Measurements from ENCODE around the gene NKTR. TPM values are rescaled to one million over a fixed set of nuclear protein-coding genes. Genes with fewer than 3 reads are reported as not detected.
A peak's percentile ranks its signal among the peaks of the same experiment; 100 is the strongest.

The NKTR gene
- total RNA-seq, 3 donors from 2014 or later: 44.2 to 48.1 (median 46.7) TPM

DNA sequence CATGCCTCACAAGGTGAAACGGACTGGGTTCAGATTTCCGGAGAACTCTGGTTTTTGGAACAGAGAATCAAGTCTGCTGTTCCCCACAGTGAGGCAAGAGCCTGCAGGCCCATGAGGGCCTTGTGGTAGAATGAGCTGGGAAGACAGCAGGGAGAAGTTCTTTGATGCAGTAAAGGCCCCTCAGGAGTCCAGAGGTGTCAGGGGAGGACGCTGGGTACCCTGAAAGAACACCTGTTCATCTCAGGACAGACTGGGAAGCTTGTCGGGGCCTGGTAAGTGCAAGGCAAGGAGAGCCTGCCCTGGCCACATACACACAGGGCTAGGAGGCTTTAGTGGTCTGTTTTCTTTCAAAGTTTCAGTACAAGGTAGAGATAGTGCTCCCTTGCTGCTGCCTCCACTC lies 49.3 kb downstream of the NKTR start:
- peaks cover 14% of the 10 kb centered on the region for H3K36me3 Mint-ChIP-seq (ENCODE audit: insufficient read depth)
- ATAC-seq (no peak), DNase-seq (no peak)
- no peaks in the 10 kb centered on the region for H3K9me3 Mint-ChIP-seq
- H3K4me3 Mint-ChIP-seq: no peak overlapping the region
- H3K4me1 Mint-ChIP-seq (ENCODE audit: low read depth): peaks cover 18% of the 10 kb centered on the region
- no peaks in the 10 kb centered on the region for H3K27me3 Mint-ChIP-seq (ENCODE audit: low read depth)

DNA sequence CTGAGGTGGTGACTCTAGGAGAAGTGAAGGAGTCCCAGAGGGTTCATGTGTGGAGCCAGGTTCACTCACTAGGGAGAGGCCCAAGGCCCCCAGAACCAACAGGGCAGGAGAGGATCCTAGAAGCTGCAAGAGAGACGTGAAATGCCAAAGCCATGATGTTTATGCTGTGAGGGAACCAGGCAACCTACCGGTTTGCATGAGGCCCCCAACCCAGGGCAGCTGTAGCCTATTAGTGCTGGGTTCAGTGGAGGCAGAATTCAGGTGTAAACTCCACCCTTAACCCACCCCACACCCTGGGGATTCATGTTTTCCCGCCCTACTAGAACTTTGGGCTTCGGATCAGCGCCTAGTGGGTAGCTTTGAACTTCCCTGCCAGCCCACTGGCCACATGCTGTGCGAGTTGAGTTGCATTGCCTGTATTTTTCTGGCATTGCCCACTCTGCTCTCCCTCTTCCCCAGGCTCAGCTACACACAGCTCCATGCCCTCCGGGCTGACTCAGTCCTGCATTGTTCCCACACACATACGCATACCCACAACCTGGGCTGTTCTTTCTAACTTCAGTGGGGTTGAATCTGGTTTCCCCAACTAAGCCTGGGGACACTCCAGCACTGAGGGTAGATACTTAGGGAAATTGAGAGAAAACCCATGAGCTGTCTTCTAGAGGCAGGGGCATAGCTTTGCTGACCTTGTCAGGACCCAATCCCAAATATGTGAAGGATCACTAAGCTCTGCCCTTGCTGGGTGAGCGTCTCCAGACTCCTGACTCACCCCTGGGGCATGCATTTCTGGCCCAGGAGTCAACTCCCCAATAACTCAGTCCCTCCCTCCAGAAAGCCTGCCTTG lies 51.0 kb downstream of the NKTR start:
- Mint-ChIP-seq H3K9me3 (no peaks in the 10 kb centered on the region), H3K27me3 (ENCODE audit: low read depth) (no peaks in the 10 kb centered on the region), H3K4me1 (ENCODE audit: low read depth) (peaks cover 19% of the 10 kb centered on the region), H3K36me3 (ENCODE audit: insufficient read depth) (peaks cover 8% of the 10 kb centered on the region), H3K4me3 (no peak overlapping the region)
- no peak for ATAC-seq
- no peak for DNase-seq

DNA sequence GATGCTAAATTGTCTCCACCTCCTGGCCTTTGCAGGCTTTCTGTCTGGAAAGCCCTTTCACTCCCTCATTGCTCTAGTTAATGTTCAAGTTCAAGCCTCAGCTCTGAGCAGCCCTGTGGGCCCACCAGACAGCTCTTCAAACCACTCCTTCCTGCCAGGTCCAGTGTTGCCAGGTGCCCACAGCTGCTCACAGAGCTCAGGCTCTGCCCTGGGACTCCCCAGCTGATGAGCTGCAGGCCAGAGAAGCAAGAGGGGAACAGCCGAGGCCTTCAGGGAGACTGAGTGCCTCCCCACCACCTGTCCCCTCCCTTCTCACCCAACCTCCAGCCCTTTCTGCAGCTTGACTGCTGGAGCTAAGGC lies 51.7 kb downstream of the NKTR start:
- H3K36me3 Mint-ChIP-seq (ENCODE audit: insufficient read depth): peaks cover 4% of the 10 kb centered on the region
- H3K27me3 Mint-ChIP-seq (ENCODE audit: low read depth): no peaks in the 10 kb centered on the region
- ATAC-seq (no peak), DNase-seq (no peak)
- H3K4me1 Mint-ChIP-seq (ENCODE audit: low read depth): peaks cover 14% of the 10 kb centered on the region
- no peak overlapping the region for H3K4me3 Mint-ChIP-seq
- H3K9me3 Mint-ChIP-seq: no peaks in the 10 kb centered on the region

DNA sequence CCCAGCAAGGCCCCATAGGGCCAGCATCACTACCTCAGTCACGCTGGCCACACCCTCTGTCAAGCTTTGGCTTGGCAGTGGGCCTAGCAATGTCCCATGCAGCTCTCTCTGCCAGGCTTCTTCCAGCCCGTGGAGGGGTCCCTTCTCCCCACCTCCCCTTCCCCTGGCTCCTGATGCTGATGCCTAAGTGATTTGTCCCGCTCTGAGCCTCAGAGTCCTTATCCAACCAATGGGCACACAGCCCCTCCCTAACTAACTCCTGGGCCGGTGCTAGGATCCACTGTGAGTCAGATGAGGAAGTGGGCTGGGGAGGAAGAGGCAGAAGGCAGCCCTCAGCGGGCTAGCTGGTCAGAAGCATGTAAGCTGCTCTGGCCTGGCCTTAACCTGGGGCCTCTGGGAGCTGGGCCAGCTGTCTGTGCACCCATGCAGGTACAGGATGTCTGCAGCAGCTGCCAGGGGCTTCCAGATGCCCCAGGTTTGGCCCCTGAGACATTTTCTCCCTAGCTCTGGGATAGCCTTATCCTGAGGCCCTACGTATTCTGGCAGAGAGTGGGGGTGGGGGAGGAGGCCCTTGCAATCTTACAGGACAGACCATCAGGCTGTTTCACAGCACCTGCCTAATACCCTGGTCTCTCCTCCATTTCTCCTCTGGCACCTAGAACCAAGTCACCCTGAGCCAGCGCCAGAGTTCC lies 52.3 kb downstream of the NKTR start:
- peak overlapping the region; percentile 84 for H3K4me3 Mint-ChIP-seq
- no peaks in the 10 kb centered on the region for H3K9me3 Mint-ChIP-seq
- no peaks in the 10 kb centered on the region for H3K27me3 Mint-ChIP-seq (ENCODE audit: low read depth)
- H3K36me3 Mint-ChIP-seq (ENCODE audit: insufficient read depth): peaks cover 3% of the 10 kb centered on the region
- ATAC-seq: no peak
- no peak for DNase-seq
- H3K4me1 Mint-ChIP-seq (ENCODE audit: low read depth): peaks cover 14% of the 10 kb centered on the region

DNA sequence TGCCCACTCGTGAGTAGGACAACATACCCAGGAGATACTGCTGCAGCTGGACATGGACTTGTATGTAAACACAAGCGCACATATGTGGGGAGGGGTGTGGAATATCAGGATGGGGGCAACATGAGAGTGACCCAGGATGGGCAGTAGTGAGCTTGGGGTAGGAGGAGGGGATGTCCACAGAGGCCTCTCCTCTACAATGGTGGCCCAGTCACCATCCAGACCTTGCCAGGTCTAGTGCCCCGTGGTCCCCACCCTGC lies 52.7 kb downstream of the NKTR start:
- Mint-ChIP-seq H3K9me3 (no peaks in the 10 kb centered on the region), H3K4me3 (peak overlapping the region; percentile 84), H3K36me3 (ENCODE audit: insufficient read depth) (no peaks in the 10 kb centered on the region), H3K4me1 (ENCODE audit: low read depth) (peaks cover 12% of the 10 kb centered on the region), H3K27me3 (ENCODE audit: low read depth) (no peaks in the 10 kb centered on the region)
- no peak for DNase-seq
- ATAC-seq: no peak

DNA sequence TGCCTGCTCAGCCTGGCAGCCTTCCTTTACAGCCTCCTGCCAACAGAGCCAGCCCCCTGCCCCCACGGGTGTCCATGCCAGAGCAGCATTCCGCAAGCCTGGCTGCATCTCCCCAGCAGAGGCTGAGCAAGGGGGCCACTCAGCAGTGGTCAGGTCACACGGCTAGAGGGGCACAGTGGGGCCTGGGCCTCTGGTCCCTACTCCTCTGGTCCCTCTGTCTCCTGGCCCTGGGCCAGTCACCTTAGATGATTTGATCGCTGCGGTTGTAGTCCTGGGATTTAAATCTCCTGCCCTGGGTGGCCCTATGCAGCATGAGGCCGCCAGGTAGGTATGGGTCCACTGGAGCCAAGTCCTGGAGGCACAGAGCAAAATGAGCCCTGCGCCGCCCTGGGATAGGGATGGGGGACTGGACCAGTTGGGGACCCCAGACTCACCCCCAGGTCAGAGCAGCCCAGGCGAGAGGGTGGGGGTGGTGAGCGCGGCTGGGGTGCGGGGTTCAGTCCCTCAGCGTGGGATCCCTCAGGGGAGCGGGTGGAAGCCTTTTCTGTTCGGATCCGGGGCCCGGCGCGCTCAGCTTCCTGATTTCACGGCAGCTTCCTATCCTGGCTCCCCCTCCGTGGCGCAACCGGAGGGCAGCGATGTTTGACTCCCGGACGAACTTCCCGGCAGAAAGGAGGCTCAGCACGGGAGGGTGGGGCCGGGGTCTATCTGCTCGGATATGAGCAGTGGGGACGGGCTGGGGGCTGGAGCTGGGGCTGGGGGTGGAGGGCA lies 53.3 kb downstream of the NKTR start, which contains the start of gene ZBTB47:
TSS of gene ZBTB47 (plus strand) at position 138 of the 771 bp plus-strand sequence. CDS start 4,659 bp downstream, outside the sequence.
- peak within 1 kb of the TSS; percentile 84 for H3K4me3 Mint-ChIP-seq
- no peaks in the 10 kb centered on the region for H3K9me3 Mint-ChIP-seq
- no peak for DNase-seq
- peak; percentile 3 to 20 for ATAC-seq
- no peaks in the 10 kb centered on the region for H3K27me3 Mint-ChIP-seq (ENCODE audit: low read depth)
- H3K4me1 Mint-ChIP-seq (ENCODE audit: low read depth): peaks cover 12% of the 10 kb centered on the region
- H3K36me3 Mint-ChIP-seq (ENCODE audit: insufficient read depth): no peaks in the 10 kb centered on the region

DNA sequence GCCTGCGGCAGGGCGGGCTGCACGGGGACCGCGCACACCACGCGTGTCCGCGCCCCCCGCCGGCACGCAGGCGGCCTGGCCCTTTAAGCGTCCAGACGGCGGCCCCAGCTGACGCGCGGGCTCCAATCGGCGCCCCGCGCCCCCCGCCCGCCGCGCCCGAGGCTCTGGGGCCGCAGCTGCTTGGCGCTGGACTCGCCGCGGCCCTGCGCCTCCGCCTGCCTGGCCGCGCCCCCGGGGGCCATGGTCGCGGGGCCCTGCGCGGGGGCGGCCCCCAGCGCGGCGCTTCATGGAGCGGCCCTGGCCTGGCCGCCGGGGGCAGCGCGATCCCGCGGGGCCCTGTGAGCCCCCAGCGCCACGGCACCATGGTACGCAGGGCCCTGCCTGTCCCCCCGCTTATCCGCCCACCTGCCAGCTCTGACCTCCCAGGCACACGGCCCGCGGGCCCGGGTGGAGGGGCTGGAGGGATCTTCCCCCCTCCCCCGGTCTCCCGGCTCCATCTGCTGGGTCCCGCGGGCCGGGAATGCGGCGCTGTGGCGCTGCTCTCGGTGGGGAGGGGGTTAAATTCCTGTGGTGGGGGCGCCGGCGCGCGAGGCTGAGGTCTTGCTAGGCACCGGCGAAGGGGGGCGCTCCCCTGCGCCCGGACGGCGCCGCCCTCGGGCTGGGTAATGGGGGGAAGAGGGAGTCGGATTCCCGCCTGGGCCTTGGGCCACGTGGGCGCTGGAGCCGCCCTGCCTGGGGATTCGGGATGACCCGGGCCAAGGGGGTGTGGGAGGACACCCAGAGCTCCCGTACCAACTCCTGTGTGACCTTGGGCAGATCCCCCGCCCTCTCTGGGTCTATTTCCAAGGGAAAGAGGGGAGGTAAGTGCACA lies 54.1 kb downstream of the NKTR start:
- no peaks in the 10 kb centered on the region for H3K27me3 Mint-ChIP-seq (ENCODE audit: low read depth)
- DNase-seq (no peak), ATAC-seq (peak; percentile 64 to 72)

DNA sequence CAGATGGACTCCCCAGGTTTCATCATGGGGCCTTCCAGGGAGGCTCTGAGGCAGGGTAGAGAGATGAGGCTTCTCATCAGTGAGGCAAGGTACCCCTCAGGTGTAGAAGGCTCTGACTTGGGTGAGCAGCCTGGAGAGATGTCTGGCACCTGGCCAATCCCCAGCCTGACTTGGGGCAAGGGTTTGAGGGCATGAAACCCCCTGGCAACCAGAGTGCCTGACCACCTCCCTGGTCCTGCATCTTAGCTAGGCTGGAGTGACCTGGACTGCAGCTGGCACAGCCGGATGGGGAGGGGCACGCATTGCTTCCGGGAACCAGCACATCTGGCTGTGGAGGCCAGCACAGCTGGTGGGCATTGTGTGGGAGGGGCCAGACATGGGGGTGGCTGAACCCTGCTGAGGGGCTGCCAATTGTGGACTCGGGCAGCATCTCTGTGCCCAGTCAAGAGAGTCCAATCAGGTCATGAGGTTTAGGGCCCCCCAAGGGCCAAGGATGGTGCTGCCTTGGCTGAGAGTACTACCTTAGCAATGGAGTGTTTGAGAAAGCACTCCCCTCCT lies 54.9 kb downstream of the NKTR start:
- Mint-ChIP-seq H3K4me3 (peak overlapping the region; percentile 59), H3K27me3 (ENCODE audit: low read depth) (no peaks in the 10 kb centered on the region)
- no peak for ATAC-seq

More for the DNA sequence above, 54.1 kb downstream of the NKTR start:
- no peaks in the 10 kb centered on the region for H3K36me3 Mint-ChIP-seq (ENCODE audit: insufficient read depth)
- H3K4me3 Mint-ChIP-seq: peak overlapping the region; percentile 59
- peaks cover 12% of the 10 kb centered on the region for H3K4me1 Mint-ChIP-seq (ENCODE audit: low read depth)
- H3K9me3 Mint-ChIP-seq: no peaks in the 10 kb centered on the region

DNA sequence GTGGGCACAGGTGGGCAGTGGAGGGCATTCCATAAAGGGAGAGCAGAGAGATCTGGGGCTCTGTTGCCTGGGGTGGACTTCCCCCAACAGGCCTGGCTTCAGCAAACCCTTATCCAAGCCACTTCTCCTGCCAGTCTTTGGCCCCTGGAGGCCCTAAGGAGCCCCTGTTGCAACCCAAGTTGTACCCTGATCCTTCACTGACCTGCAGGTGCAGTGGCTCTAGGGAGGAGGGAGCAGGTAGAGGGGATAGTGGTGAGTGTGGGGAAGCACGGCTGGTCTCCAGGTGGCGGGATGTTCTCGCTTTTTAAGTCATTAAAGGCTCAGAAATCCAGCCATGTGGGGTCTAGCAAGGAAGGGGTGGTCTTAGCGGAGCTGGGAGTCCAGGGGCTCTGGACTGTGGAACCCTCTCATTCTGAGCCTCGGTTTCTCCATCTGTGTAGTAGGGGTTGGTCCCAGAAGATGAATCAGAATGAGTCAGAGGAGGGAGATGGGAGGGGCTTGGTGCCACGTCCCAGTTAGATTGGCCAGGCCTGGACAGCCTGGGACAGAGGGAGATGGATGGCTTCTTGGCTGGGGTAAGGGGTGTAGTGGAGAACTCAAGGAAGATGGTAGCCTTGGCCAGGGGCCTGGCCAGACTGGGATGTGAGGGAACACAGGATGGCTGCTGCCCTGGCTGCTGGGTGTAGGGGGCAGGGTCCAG lies 55.6 kb downstream of the NKTR start:
- H3K4me3 Mint-ChIP-seq: no peak overlapping the region
- no peaks in the 10 kb centered on the region for H3K27me3 Mint-ChIP-seq (ENCODE audit: low read depth)
- H3K36me3 Mint-ChIP-seq (ENCODE audit: insufficient read depth): no peaks in the 10 kb centered on the region
- DNase-seq (no peak), ATAC-seq (no peak)
- H3K4me1 Mint-ChIP-seq (ENCODE audit: low read depth): peaks cover 12% of the 10 kb centered on the region
- no peaks in the 10 kb centered on the region for H3K9me3 Mint-ChIP-seq

More for the DNA sequence above, 54.9 kb downstream of the NKTR start:
- Mint-ChIP-seq H3K4me1 (ENCODE audit: low read depth) (peaks cover 12% of the 10 kb centered on the region), H3K36me3 (ENCODE audit: insufficient read depth) (no peaks in the 10 kb centered on the region), H3K9me3 (no peaks in the 10 kb centered on the region)
- peak; percentile 5 for DNase-seq

DNA sequence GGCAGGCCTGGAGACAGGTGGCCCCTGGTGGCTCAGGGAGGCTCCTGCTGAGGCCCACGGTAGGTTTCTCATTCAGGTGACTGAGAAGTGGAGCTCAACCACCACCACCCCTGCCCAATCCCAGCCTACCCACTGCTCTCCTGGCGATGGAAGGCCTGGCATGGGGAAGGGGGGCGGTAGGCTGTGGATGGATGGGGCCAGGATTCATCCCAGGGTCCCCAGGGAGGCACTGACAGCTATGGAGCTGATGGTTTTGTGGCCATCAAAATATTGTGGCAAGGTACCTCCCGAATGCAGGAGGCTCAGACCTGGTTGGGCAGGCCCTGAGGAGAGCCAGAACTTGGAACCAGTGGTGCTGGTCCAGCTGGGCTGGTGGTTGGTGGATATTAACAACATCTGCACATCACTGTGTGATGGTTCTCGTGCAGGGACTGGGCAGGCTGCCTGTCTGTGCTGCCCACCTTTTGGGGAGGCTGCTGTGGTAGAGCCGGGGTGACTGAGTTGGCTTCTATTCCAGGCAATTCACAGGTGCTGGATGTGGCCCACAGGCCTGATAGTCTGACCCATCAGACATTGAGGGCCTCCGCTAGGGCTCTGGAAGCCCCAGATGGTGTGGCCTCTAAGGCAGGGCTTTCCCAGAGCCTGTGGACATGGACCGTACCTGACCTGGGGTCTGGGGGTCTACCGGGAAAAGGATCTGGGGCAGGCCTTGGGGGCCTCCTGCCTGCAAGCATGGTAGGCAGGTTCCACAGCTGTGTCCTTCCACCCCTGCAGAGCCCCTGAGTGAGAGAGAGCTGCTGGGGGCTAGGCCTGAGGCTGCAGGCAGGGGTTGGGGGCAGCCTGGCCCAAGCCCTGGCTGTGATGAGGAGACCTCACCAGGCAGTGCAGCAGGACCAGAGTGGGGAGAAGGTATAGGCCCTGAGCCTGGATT lies 56.5 kb downstream of the NKTR start:
- ATAC-seq: no peak
- H3K36me3 Mint-ChIP-seq (ENCODE audit: insufficient read depth): no peaks in the 10 kb centered on the region
- H3K4me3 Mint-ChIP-seq: no peak overlapping the region
- no peak for DNase-seq
- H3K4me1 Mint-ChIP-seq (ENCODE audit: low read depth): peaks cover 12% of the 10 kb centered on the region
- no peaks in the 10 kb centered on the region for H3K27me3 Mint-ChIP-seq (ENCODE audit: low read depth)
- H3K9me3 Mint-ChIP-seq: no peaks in the 10 kb centered on the region

DNA sequence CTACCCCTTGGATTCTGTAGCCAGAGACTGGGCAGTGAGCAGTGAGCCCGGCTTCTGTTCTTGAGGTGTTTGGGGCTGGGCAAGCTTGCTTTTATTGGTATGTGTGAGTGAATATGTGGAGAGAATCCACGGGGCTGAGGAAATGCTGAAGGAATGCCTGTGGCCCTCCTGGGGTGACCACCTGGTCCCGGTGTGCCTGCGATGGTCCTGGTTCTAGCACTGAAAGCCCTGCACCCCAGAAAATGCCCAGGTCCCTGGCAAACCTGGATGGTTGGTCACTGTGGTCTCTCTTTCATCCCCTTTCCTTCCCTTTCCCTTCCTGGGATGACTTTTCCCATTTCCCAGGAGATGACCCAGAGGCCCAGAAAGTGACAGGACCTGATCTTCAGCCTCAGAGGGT lies 57.2 kb downstream of the NKTR start:
- ATAC-seq: no peak
- Mint-ChIP-seq H3K4me3 (no peak overlapping the region), H3K36me3 (ENCODE audit: insufficient read depth) (no peaks in the 10 kb centered on the region), H3K27me3 (ENCODE audit: low read depth) (no peaks in the 10 kb centered on the region), H3K9me3 (no peaks in the 10 kb centered on the region), H3K4me1 (ENCODE audit: low read depth) (peaks cover 10% of the 10 kb centered on the region)
- no peak for DNase-seq

DNA sequence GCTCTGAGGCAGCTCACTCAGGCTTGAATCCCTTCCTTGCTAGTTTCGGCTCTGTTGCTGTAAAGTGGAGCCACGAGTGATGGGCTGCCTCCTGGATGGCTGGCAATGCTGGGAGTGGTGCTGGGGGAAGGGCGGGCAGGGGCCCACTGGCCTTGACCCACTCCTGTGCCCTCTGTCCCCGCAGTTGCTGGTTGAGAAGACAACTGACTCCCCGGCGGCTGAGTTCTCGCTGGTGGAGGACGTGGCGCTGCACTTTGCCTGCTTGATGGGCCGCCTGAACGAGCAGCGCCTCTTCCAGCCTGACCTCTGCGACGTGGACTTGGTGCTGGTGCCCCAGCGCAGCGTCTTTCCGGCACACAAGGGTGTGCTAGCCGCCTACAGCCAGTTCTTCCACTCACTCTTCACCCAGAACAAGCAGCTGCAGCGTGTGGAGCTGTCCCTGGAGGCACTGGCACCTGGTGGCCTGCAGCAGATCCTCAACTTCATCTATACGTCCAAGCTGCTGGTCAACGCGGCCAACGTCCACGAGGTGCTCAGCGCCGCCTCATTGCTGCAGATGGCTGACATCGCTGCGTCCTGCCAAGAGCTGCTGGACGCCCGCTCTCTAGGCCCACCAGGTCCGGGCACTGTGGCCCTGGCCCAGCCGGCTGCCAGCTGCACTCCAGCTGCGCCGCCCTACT lies 57.7 kb downstream of the NKTR start:
- no peaks in the 10 kb centered on the region for H3K27me3 Mint-ChIP-seq (ENCODE audit: low read depth)
- no peak for DNase-seq
- no peaks in the 10 kb centered on the region for H3K36me3 Mint-ChIP-seq (ENCODE audit: insufficient read depth)
- H3K4me3 Mint-ChIP-seq: no peak overlapping the region
- peaks cover 6% of the 10 kb centered on the region for H3K4me1 Mint-ChIP-seq (ENCODE audit: low read depth)
- no peak for ATAC-seq
- H3K9me3 Mint-ChIP-seq: no peaks in the 10 kb centered on the region
